ENCODE data around the gene TOP1.

TOP1 gene

DNA sequence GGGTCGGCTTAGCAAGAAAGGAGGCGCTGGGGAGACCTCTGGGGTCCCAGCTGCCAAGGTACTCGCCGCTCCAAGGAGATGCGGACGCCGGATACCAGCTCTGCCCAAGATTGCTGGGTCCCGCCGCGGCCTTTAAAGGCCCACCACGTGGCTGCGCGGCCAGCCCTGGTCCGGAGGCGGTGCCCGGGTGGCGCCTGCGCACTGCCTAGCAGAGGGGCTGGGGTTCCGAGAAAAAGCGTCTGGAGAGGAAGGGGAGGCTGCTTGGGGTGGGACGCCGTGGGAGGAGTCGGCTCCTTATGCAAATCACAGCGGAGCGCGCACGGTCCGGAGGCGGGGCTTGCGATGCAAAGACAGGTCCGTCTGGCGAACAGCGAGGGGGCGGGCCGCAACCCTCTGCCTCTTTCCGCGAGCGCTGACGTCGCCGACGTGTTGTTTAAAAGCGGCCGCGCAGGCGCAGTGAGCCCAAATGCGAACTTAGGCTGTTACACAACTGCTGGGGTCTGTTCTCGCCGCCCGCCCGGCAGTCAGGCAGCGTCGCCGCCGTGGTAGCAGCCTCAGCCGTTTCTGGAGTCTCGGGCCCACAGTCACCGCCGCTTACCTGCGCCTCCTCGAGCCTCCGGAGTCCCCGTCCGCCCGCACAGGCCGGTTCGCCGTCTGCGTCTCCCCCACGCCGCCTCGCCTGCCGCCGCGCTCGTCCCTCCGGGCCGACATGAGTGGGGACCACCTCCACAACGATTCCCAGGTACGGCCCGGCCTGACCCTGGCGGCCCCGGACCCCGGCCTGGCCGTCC, at the start of gene TOP1:
Gene TOP1, plus strand, starts transcription at position 464 of the 791 bp plus-strand sequence. Its CDS starts 246 bp downstream, at position 710.
- TF ChIP-seq, protein P1, sequence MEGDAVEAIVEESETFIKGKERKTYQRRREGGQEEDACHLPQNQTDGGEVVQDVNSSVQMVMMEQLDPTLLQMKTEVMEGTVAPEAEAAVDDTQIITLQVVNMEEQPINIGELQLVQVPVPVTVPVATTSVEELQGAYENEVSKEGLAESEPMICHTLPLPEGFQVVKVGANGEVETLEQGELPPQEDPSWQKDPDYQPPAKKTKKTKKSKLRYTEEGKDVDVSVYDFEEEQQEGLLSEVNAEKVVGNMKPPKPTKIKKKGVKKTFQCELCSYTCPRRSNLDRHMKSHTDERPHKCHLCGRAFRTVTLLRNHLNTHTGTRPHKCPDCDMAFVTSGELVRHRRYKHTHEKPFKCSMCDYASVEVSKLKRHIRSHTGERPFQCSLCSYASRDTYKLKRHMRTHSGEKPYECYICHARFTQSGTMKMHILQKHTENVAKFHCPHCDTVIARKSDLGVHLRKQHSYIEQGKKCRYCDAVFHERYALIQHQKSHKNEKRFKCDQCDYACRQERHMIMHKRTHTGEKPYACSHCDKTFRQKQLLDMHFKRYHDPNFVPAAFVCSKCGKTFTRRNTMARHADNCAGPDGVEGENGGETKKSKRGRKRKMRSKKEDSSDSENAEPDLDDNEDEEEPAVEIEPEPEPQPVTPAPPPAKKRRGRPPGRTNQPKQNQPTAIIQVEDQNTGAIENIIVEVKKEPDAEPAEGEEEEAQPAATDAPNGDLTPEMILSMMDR (IDR thresholded peaks at IDR 0.05; ENCODE audit: low read depth, low read length, missing control alignments): no peak
- H3K4me3 ChIP-seq (ENCODE audit: low read depth, low read length): peak within 1 kb of the TSS; percentile 95
- peak; percentile 99 for DNase-seq (ENCODE audit: low read depth)

DNA sequence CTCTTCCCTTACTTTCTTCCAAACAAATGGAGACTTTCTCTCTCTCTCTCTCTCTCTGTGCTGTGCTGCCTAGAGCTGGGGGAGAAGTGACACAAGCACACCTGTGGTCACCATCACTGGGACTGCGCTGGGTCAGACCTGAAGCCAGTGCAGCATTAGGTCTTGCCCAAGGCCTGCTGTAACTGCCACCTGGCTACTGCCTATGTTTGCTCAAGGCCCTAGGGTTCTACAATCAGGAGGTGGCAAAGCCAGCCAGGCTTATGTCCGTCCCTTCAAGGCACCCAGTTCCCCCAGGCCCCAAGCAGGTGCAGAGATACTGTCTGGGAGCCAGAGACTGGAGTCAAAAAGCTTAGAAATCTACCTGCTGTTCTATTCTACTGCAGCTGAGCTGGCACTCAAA, 49.4 kb upstream of the TOP1 start:
- H3K4me3 ChIP-seq (ENCODE audit: low read depth, low read length): no peak overlapping the region
- TF ChIP-seq, protein P1 (IDR thresholded peaks at IDR 0.05; ENCODE audit: low read depth, low read length, missing control alignments): no peak
- no peak for DNase-seq (ENCODE audit: low read depth)

DNA sequence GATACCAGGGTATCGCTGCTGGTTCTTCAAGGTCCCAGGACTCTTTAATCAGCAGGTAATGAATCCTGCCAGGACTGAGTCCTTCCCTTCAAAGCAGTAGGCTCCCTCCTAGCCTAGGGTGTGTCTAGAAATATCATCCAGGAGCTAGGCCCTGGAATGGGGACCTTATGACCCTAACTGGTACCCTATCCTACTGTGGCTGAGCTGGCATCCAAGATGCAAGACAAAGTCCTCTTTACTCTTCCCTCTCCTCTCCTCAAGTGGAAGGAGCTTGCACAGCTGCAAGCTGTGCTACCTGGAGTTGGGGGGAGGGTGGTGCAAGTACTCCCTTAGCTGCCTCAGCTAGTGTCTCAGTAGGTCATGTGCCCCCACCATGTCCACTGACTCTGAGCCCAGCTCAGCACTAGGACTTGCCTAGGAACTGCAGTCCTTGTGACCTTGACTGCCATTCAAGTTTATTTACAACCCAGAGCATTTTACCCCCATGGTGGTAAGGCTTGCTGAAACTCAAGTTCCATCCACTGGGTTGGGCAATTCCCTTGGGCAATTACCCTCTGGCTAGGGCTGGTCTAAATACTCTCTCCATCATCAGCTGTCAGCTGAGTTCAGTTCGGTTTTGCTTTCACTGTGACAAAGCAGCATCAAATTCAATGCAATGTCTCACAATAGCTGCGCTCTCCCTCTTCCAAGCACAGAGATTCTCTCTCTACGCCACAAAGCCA, 48.4 kb upstream of the TOP1 start:
- no peak overlapping the region for H3K4me3 ChIP-seq (ENCODE audit: low read depth, low read length)
- no peak for DNase-seq (ENCODE audit: low read depth)
- TF ChIP-seq, protein P1 (IDR thresholded peaks at IDR 0.05; ENCODE audit: low read depth, low read length, missing control alignments): no peak

DNA sequence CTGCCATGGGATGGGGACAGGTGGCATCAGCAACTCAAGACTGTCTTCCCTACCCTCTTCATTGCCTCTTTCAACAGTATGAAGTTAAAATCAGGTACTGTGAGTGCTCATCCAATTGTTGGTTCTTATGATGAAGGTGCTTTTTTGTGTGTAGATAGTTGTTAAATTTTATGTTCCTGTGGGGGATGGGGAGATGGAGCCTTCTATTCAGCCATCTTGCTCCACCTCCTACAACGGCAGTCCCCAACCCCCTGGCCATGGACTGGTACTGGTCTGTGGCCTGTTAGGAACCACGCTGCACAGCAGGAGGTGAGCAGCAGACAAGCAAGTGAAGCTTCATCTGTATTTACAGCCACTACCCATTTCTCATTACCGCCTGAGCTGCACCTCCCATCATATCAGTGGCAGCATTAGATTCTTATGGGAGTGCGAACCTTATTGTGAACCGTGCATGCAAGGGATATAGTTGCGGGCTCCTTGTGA, 47.8 kb upstream of the TOP1 start:
- DNase-seq (ENCODE audit: low read depth): no peak
- no peak overlapping the region for H3K4me3 ChIP-seq (ENCODE audit: low read depth, low read length)
- TF ChIP-seq, protein P1 (IDR thresholded peaks at IDR 0.05; ENCODE audit: low read depth, low read length, missing control alignments): no peak

DNA sequence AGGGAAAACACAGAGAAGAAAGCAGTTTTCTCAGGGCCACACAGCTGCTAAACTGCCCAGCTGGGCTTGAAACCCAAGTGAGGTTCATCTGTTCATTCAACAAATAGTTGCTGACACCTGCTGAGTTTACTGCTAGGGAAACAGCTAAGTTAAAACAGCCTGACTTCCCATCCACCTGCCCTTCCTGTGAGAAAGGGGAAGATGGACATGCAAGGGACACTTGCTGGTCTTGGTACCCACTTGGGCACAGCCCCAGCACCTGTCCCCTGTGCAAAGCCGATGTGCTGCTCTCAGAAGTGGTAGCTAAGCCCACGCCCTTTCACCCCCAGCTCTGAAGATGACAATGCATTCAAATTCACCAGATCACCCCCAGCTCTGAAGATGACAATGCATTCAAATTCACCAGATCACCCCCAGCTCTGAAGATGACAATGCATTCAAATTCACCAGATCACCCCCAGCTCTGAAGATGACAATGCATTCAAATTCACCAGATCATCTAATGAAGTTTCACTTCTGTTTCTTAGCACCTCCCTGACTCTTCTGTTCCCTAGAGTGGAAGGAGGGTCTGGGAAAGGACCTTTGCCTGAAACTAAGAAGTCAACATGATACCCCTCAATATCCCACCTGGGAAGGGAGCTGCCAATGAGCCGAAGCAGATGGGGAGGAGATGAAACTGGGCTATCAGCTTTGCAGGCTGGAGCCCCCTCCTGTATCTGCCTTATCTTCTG, 46.0 kb upstream of the TOP1 start:
- TF ChIP-seq, protein P1 (IDR thresholded peaks at IDR 0.05; ENCODE audit: low read depth, low read length, missing control alignments): no peak
- DNase-seq (ENCODE audit: low read depth): no peak
- no peak overlapping the region for H3K4me3 ChIP-seq (ENCODE audit: low read depth, low read length)

DNA sequence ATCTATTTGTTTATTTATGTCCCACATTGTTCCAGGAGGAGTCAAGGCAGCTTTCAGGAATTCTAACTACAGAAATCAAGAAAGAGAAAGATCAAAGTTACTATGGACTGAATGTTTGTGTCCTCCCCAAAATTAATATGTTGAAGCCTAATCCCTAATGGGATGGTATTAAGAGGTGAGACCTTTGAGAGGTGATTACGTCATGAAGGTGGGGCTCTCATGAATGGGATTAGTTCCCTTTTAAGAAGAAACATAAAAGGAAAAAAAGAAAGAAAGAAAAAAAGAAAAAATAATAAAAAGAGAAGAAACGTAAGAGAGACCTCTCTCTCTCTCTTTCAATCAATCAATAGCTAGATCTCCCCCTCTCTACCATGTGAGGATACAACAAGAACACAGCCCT, 44.7 kb upstream of the TOP1 start:
- no peak for DNase-seq (ENCODE audit: low read depth)
- TF ChIP-seq, protein P1 (IDR thresholded peaks at IDR 0.05; ENCODE audit: low read depth, low read length, missing control alignments): no peak
- H3K4me3 ChIP-seq (ENCODE audit: low read depth, low read length): no peak overlapping the region
